Measurements from ENCODE around the gene KIAA0408. TPM values are rescaled to one million over a fixed set of nuclear protein-coding genes. Genes with fewer than 3 reads are reported as not detected.
"Not testable (repeated sequence)": the region's sequence is repeated elsewhere in the genome, so short reads cannot be mapped to it uniquely, and the experiment has no call there.

KIAA0408 gene
- total RNA-seq, 2 donors from 2014 or later: 1.3 TPM

DNA sequence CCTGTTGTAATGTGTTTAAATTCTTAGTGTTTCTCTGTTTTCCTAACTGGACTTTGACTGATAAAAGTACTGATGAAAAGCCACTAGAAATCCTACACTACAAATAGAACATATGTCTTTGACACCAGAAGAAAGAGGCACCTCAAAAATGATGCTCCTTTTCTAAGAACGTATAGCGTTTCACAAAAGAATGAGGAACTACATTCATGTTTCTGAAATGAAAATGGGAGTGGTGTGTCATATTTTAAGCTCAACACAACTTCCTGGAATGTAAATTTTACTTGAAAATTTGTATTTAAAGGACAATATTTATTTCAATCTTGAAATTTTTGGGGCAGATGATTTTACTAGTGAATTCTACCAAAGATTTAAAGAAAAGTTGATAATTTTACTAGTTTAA lies 35.3 kb downstream of the KIAA0408 start:
- Histone ChIP-seq H3K27me3 (no peaks in the 10 kb centered on the region), H3K9me3 (no peaks in the 10 kb centered on the region), H3K4me1 (no peaks in the 10 kb centered on the region), H3K36me3 (replicated peaks in 1 of 2; ENCODE audit: insufficient read depth in 1 of 2, low read depth in 2 of 2) (no peaks in the 10 kb centered on the region), H3K4me3 (no peak overlapping the region), H3K27ac (no peak overlapping the region)
- 51 to 74% methylated on average over 2 of the region's 2 CpGs for WGBS, 2 donors
- TF ChIP-seq, protein P1, sequence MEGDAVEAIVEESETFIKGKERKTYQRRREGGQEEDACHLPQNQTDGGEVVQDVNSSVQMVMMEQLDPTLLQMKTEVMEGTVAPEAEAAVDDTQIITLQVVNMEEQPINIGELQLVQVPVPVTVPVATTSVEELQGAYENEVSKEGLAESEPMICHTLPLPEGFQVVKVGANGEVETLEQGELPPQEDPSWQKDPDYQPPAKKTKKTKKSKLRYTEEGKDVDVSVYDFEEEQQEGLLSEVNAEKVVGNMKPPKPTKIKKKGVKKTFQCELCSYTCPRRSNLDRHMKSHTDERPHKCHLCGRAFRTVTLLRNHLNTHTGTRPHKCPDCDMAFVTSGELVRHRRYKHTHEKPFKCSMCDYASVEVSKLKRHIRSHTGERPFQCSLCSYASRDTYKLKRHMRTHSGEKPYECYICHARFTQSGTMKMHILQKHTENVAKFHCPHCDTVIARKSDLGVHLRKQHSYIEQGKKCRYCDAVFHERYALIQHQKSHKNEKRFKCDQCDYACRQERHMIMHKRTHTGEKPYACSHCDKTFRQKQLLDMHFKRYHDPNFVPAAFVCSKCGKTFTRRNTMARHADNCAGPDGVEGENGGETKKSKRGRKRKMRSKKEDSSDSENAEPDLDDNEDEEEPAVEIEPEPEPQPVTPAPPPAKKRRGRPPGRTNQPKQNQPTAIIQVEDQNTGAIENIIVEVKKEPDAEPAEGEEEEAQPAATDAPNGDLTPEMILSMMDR (IDR thresholded peaks at IDR 0.05): no peak
- no peak for ATAC-seq
- no peak for DNase-seq
- intact Hi-C loops (cut with DNase I): no loop called here

DNA sequence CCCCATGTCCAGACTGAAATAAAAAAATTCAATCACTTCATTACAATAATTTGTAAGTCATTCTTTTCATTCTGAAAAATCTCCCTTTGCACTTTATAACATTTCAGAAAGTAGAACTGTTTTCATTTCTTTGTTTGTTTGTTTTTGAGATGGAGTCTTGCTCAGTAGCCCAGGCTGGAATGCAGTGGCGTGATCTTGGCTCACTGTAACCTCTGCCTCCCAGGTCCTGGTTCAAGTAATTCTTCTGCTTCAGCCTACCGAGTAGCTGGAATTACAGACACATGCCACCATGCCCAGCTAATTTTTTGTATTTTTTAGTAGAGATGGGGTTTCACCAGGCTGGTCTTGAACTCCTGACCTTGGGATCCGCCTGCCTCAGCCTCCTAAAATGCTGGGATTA lies 38.0 kb downstream of the KIAA0408 start:
- ATAC-seq; H3K9me3 ChIP-seq; H3K27me3 ChIP-seq; H3K4me1 ChIP-seq; H3K27ac ChIP-seq; intact Hi-C loops (cut with DNase I); DNase-seq; H3K36me3 ChIP-seq (replicated peaks in 1 of 2; ENCODE audit: insufficient read depth in 1 of 2, low read depth in 2 of 2); H3K4me3 ChIP-seq: not testable (repeated sequence)
- 53 to 77% methylated on average over 3 of the region's 3 CpGs for WGBS, 2 donors

DNA sequence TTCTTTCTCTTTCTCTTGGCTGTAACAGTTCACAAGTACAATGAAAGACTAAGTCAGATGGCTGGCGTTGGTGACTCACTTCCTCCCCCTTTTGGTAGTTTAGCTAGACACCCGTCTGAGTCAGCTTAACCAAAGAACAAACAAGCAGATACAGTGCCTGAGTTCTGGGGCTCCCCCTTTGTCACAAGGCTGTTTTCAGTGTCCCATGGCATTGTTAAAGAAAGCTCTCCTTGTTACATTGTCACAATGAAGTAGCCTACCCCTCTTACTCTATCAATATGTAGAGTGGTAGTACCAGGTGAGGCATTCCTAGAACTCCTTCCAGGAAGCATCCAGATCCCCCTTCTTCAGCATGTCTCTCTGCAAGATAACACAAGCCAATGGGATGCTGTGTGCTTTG lies 38.6 kb downstream of the KIAA0408 start:
- no peak overlapping the region for H3K4me3 ChIP-seq
- 0 to 3% methylated on average over 2 of the region's 2 CpGs for WGBS, 2 donors
- no peaks in the 10 kb centered on the region for H3K9me3 ChIP-seq
- ATAC-seq (peak; percentile 78), DNase-seq (peak; percentile 44 to 77 (median 60))
- intact Hi-C loops (cut with DNase I): no loop called here
- no peaks in the 10 kb centered on the region for H3K4me1 ChIP-seq
- H3K27ac ChIP-seq: no peak overlapping the region
- H3K36me3 ChIP-seq (replicated peaks in 1 of 2; ENCODE audit: insufficient read depth in 1 of 2, low read depth in 2 of 2): no peaks in the 10 kb centered on the region
- TF ChIP-seq, protein P1 (IDR thresholded peaks at IDR 0.05): peak; percentile 14 to 69 (median 41)
- no peak for TF ChIP-seq POLR2A (IDR thresholded peaks at IDR 0.05)
- no peaks in the 10 kb centered on the region for H3K27me3 ChIP-seq

DNA sequence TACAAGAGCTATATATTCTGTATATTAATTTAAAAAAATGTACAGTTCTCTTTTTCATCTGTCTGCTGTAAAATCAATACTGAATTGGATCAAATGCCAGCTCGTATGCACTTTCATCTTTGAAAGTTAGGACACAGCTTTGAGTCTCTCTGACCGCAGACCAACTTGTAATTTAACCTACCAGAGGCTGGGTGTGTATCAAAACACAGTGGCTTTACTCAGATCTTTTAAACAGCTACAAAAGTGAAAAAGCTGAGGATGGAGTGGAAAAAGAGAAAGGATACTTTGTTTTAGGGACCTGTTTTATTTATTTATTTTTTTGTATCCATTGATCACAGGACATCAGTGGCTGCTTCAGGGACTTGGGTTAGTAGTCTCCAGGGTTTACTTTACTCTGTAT lies 44.1 kb downstream of the KIAA0408 start:
- no peaks in the 10 kb centered on the region for H3K36me3 ChIP-seq (replicated peaks in 1 of 2; ENCODE audit: insufficient read depth in 1 of 2, low read depth in 2 of 2)
- no peaks in the 10 kb centered on the region for H3K9me3 ChIP-seq
- DNase-seq (no peak), ATAC-seq (no peak)
- H3K27ac ChIP-seq: no peak overlapping the region
- H3K27me3 ChIP-seq: no peaks in the 10 kb centered on the region
- no peaks in the 10 kb centered on the region for H3K4me1 ChIP-seq
- no peak for TF ChIP-seq POLR2A (IDR thresholded peaks at IDR 0.05)
- 73 to 74% methylated on average over 2 of the region's 2 CpGs for WGBS, 2 donors
- intact Hi-C loops (cut with DNase I): no loop called here
- no peak overlapping the region for H3K4me3 ChIP-seq

DNA sequence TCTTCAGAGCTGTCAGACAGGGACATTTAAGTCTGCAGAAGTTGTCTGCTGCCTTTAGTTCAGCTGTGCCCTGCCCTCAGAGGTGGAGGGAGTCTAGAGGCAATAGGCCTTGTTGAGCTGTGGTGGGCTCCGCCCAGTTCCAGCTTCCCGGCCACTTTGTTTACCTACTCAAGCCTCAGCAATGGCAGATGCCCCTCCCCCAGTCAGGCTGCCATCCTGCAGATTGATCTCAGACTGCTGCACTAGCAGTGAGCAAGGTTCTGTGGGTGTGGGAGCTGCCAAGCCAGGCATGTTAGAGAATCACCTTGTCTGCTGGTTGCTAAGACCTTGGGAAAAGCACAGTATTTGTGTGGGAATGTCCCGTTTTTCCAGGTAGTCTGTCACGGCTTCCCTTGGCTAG lies 46.1 kb downstream of the KIAA0408 start:
- H3K27me3 ChIP-seq; H3K4me3 ChIP-seq; H3K27ac ChIP-seq; H3K36me3 ChIP-seq (replicated peaks in 1 of 2; ENCODE audit: insufficient read depth in 1 of 2, low read depth in 2 of 2); H3K9me3 ChIP-seq; H3K4me1 ChIP-seq; intact Hi-C loops (cut with DNase I); ATAC-seq: not testable (repeated sequence)
- 36 to 40% methylated on average over 2 to 4 of the region's 4 CpGs for WGBS, 2 donors
- peak in 3 of 4 donors; percentile 11 to 69 (median 21) for DNase-seq

DNA sequence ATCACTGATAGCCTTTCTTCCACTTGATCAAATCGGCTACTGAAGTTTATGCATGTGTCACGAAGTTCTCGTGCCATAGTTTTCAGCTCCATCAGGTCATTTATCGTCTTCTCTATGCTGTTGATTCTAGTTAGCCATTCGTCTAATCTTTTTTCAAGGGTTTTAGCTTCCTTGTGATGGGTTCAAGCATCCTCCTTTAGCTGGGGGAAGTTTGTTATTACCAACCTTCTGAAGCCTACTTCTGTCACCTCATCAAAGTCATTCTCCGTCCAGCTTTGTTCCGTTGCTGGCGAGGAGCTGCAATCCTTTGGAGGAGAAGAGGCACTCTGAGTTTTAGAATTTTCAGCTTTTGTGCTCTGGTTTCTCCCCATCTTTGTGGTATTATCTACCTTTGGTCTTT lies 47.2 kb downstream of the KIAA0408 start:
- H3K27me3 ChIP-seq; DNase-seq; H3K36me3 ChIP-seq (replicated peaks in 1 of 2; ENCODE audit: insufficient read depth in 1 of 2, low read depth in 2 of 2); ATAC-seq; H3K4me3 ChIP-seq; H3K27ac ChIP-seq; H3K4me1 ChIP-seq; H3K9me3 ChIP-seq; intact Hi-C loops (cut with DNase I): not testable (repeated sequence)
- WGBS, 2 donors: 88 to 89% methylated on average over 8 of the region's 8 CpGs

Small RNA genes within 50 kb of the gene (small RNA-seq; reads per million reads assigned to genes)
- gene KIAA0408: not detected

Other genes starting within 250 kb of the KIAA0408 start
- 10 to 100 TPM; 36.8 to 42.2 TPM for gene RNF146, start 192.5 kb downstream of the KIAA0408 start, total RNA-seq
- gene ECHDC1, start 115.8 kb downstream of the KIAA0408 start, total RNA-seq: 10 to 100 TPM; 27.4 to 35.5 TPM
- gene C6orf58, start 117.8 kb upstream of the KIAA0408 start, total RNA-seq: not detected